ENCODE measurements around the gene GPR142. TPM values are rescaled to one million over a fixed set of nuclear protein-coding genes. Genes with fewer than 3 reads are reported as not detected.

The GPR142 gene
- total and polyA plus RNA-seq, 2 of the 8 experiments (the other 6 are each of a cell fraction or from before 2014, with no cell fraction given) = 0.05 TPM; not detected in 1

GRCh38 chr17:74325743-74326379 is 41.4 kb upstream of the GPR142 start, which contains the start of gene KIF19 (continued):
- TF ChIP-seq MAX (IDR thresholded peaks at IDR 0.05) = peak; percentile 42
- TF ChIP-seq EZH2 (IDR thresholded peaks at IDR 0.05; ENCODE audit: low read depth, low read length, severe bottlenecking) = peak; percentile 64
- TF ChIP-seq KDM5A (IDR thresholded peaks at IDR 0.05; ENCODE audit: low read length) = no peak
- peak; percentile 42; the same call in 1 of the 2 replicates for TF ChIP-seq BACH1 (IDR thresholded peaks at IDR 0.05; ENCODE audit: low read length)
- no peak for TF ChIP-seq SP4 (IDR thresholded peaks at IDR 0.05; ENCODE audit: low read length)

All from H1 (cell line).